Measurements from ENCODE around the gene SULT1A2. TPM values are rescaled to one million over a fixed set of nuclear protein-coding genes. Genes with fewer than 3 reads are reported as not detected.
A peak's percentile ranks its signal among the peaks of the same experiment; 100 is the strongest.
"Not testable (repeated sequence)": the region's sequence is repeated elsewhere in the genome, so short reads cannot be mapped to it uniquely, and the experiment has no call there.

The SULT1A2 gene
- total RNA-seq, 2 donors from 2014 or later, result 0.48 TPM; not detected in 1

GRCh38 chr16:28566233-28566925 is 30.5 kb downstream of the SULT1A2 start:
- H3K27ac Mint-ChIP-seq; H3K4me1 Mint-ChIP-seq; ATAC-seq (replicated peaks); H3K9me3 Mint-ChIP-seq; H3K4me3 Mint-ChIP-seq; H3K27me3 Mint-ChIP-seq: not testable (repeated sequence)
- H3K36me3 Mint-ChIP-seq (ENCODE audit: low read depth), result peaks cover 12% of the 10 kb centered on the region

GRCh38 chr16:28563218-28563617 is 33.6 kb downstream of the SULT1A2 start:
- Mint-ChIP-seq H3K9me3 (peaks cover 4% of the 10 kb centered on the region), H3K4me1 (peaks cover 5% of the 10 kb centered on the region), H3K4me3 (no peak overlapping the region), H3K27me3 (no peaks in the 10 kb centered on the region), H3K36me3 (ENCODE audit: low read depth) (peaks cover 27% of the 10 kb centered on the region), H3K27ac (no peak overlapping the region)
- ATAC-seq (replicated peaks), result no peak

GRCh38 chr16:28562199-28562598 is 34.7 kb downstream of the SULT1A2 start:
- Mint-ChIP-seq H3K9me3 (peaks cover under 1% of the 10 kb centered on the region), H3K4me1 (peaks cover 9% of the 10 kb centered on the region), H3K36me3 (ENCODE audit: low read depth) (peaks cover 37% of the 10 kb centered on the region), H3K27me3 (no peaks in the 10 kb centered on the region), H3K4me3 (no peak overlapping the region), H3K27ac (no peak overlapping the region)
- ATAC-seq (replicated peaks), result no peak

- Mint-ChIP-seq H3K4me3 (no peak overlapping the region), H3K4me1 (peaks cover 11% of the 10 kb centered on the region), H3K9me3 (no peaks in the 10 kb centered on the region), H3K36me3 (ENCODE audit: low read depth) (peaks cover 42% of the 10 kb centered on the region), H3K27ac (no peak overlapping the region), H3K27me3 (no peaks in the 10 kb centered on the region)
- no peak for ATAC-seq (replicated peaks)
Measured at GRCh38 chr16:28561557-28562187, 35.2 kb downstream of the SULT1A2 start.

GRCh38 chr16:28558456-28558855 is 38.4 kb downstream of the SULT1A2 start:
- Mint-ChIP-seq H3K4me1 (peaks cover 16% of the 10 kb centered on the region), H3K27me3 (no peaks in the 10 kb centered on the region), H3K9me3 (no peaks in the 10 kb centered on the region), H3K36me3 (ENCODE audit: low read depth) (peaks cover 38% of the 10 kb centered on the region), H3K4me3 (no peak overlapping the region), H3K27ac (peak overlapping the region; percentile 59)
- ATAC-seq (replicated peaks), result no peak

GRCh38 chr16:28556914-28557320 is 39.9 kb downstream of the SULT1A2 start:
- peak overlapping the region; percentile 38 for H3K27ac Mint-ChIP-seq
- no peak for ATAC-seq (replicated peaks)
- peaks cover 33% of the 10 kb centered on the region for H3K36me3 Mint-ChIP-seq (ENCODE audit: low read depth)
- H3K9me3 Mint-ChIP-seq, result no peaks in the 10 kb centered on the region
- H3K4me3 Mint-ChIP-seq, result no peak overlapping the region
- no peaks in the 10 kb centered on the region for H3K27me3 Mint-ChIP-seq
- H3K4me1 Mint-ChIP-seq, result peaks cover 16% of the 10 kb centered on the region

GRCh38 chr16:28555561-28555960 is 41.3 kb downstream of the SULT1A2 start:
- Mint-ChIP-seq H3K27me3 (no peaks in the 10 kb centered on the region), H3K4me3 (peak overlapping the region; percentile 86), H3K36me3 (ENCODE audit: low read depth) (peaks cover 33% of the 10 kb centered on the region), H3K9me3 (no peaks in the 10 kb centered on the region), H3K4me1 (peaks cover 16% of the 10 kb centered on the region), H3K27ac (peak overlapping the region; percentile 71)
- ATAC-seq (replicated peaks), result peak; percentile 70

- Mint-ChIP-seq H3K27ac (peak overlapping the region; percentile 77), H3K4me1 (peaks cover 16% of the 10 kb centered on the region), H3K4me3 (peak overlapping the region; percentile 86), H3K36me3 (ENCODE audit: low read depth) (peaks cover 32% of the 10 kb centered on the region), H3K27me3 (no peaks in the 10 kb centered on the region), H3K9me3 (no peaks in the 10 kb centered on the region)
- ATAC-seq (replicated peaks), result no peak
Measured at GRCh38 chr16:28554634-28555423, 42.0 kb downstream of the SULT1A2 start.

GRCh38 chr16:28553776-28554633 is 42.8 kb downstream of the SULT1A2 start, which contains the start of gene SGF29:
Gene SGF29, plus strand, starts transcription at chr16:28553920. Its CDS starts 27,150 bp downstream, at chr16:28581070.
- Mint-ChIP-seq H3K4me3 (peak within 1 kb of the TSS; percentile 86), H3K27ac (peak within 1 kb of the TSS; percentile 77), H3K9me3 (no peaks in the 10 kb centered on the region), H3K27me3 (no peaks in the 10 kb centered on the region), H3K4me1 (peaks cover 21% of the 10 kb centered on the region), H3K36me3 (ENCODE audit: low read depth) (peaks cover 26% of the 10 kb centered on the region)
- peak; percentile 80 for ATAC-seq (replicated peaks)

- ATAC-seq (replicated peaks), result no peak
- Mint-ChIP-seq H3K9me3 (no peaks in the 10 kb centered on the region), H3K36me3 (ENCODE audit: low read depth) (no peaks in the 10 kb centered on the region), H3K4me1 (peaks cover 4% of the 10 kb centered on the region), H3K27me3 (no peaks in the 10 kb centered on the region), H3K4me3 (no peak overlapping the region), H3K27ac (no peak overlapping the region)
Measured at GRCh38 chr16:28549301-28549899, 47.5 kb downstream of the SULT1A2 start.

- Mint-ChIP-seq H3K36me3 (ENCODE audit: low read depth) (no peaks in the 10 kb centered on the region), H3K27ac (no peak overlapping the region), H3K4me1 (peaks cover 4% of the 10 kb centered on the region), H3K4me3 (no peak overlapping the region), H3K27me3 (no peaks in the 10 kb centered on the region), H3K9me3 (no peaks in the 10 kb centered on the region)
- no peak for ATAC-seq (replicated peaks)
Measured at GRCh38 chr16:28548306-28548802, 48.5 kb downstream of the SULT1A2 start.

GRCh38 chr16:28546626-28547025 is 50.2 kb downstream of the SULT1A2 start:
- ATAC-seq (replicated peaks), result no peak
- no peaks in the 10 kb centered on the region for H3K36me3 Mint-ChIP-seq (ENCODE audit: low read depth)
- no peak overlapping the region for H3K4me3 Mint-ChIP-seq
- no peaks in the 10 kb centered on the region for H3K9me3 Mint-ChIP-seq
- no peak overlapping the region for H3K27ac Mint-ChIP-seq
- H3K4me1 Mint-ChIP-seq, result peaks cover 4% of the 10 kb centered on the region
- no peaks in the 10 kb centered on the region for H3K27me3 Mint-ChIP-seq

- H3K27me3 Mint-ChIP-seq; H3K9me3 Mint-ChIP-seq; H3K4me3 Mint-ChIP-seq; ATAC-seq (replicated peaks); H3K36me3 Mint-ChIP-seq (ENCODE audit: low read depth); H3K27ac Mint-ChIP-seq; H3K4me1 Mint-ChIP-seq: not testable (repeated sequence)
Measured at GRCh38 chr16:28545964-28546363, 50.9 kb downstream of the SULT1A2 start.
